AML-193 (cell line): ENCODE results near the gene ANAPC7.
A peak's percentile ranks its signal among the peaks of the same experiment; 100 is the strongest.
"Not testable (repeated sequence)": the region's sequence is repeated elsewhere in the genome, so short reads cannot be mapped to it uniquely, and the experiment has no call there.

Experiments used
- DNase-seq, 2 experiments: peaks; one replicate each; lab custom pipeline; 2025; lab: John Stamatoyannopoulos, UW

ANAPC7 gene

DNA sequence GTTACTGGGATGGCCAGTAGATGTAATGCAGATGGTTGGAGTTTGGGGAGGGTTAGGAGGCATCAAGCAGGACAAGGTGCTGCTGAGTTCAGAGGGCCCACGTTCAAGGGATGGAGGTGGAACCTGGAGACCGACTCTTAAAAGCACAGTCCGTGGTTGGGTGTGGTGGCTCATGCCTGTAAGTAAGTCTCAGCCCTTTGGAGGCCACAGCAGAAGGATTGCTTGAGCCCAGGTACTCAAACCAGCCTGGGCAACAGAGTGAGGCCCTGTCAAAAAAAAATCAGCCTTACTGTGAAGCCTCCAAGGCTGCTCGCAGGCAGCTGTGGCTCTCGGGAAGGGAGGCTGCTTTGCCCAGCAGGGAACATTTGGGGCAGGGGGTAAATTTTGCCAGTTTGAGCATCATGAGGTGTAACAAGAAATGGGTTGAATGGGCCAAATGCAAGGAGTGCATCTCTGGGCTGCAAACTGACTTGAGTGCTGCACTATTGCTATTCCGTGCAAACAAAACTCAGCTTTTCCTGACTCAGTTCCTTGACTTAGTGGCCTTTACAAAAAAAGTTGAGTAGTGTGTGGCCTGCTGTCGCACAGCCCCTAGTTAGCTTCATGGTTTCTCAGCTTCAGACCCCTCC lies 55.0 kb downstream of the ANAPC7 start:
- DNase-seq: no peak

DNA sequence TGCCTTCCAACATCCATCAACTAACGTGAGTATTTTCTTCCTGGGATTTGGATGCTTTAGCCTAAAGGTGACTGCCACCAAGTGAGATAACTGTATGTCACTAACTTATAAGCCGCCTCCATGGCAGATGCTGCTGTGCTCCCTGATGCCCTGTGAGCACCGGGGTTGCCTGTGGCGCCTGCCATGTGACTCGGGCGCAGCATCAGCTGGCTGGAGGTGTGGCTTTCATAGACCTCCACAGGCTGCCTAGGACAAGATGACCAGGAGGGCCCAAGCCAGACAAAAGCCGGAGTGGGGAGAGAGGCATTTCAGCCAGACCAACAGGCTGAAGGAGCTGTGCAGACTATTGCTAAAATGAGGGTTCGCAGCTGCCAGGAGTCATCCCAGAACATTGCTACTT lies 55.7 kb downstream of the ANAPC7 start:
- no peak for DNase-seq

DNA sequence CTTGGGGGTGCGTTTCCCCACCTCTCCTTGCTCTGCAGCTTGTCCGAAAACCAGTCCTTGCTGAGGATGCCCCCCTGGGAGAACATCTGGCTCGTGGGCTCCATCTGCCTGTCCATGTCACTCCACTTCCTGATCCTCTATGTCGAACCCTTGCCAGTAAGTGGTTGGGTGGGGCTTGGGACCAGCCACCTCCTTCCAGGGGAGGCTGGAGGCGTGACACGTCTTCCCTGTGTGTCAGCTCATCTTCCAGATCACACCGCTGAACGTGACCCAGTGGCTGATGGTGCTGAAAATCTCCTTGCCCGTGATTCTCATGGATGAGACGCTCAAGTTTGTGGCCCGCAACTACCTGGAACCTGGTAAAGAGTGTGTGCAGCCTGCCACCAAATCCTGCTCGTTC lies 57.5 kb downstream of the ANAPC7 start:
- no peak for DNase-seq

GRCh38 chr12:110345176-110345661 lies 58.3 kb downstream of the ANAPC7 start:
- no peak for DNase-seq

DNA sequence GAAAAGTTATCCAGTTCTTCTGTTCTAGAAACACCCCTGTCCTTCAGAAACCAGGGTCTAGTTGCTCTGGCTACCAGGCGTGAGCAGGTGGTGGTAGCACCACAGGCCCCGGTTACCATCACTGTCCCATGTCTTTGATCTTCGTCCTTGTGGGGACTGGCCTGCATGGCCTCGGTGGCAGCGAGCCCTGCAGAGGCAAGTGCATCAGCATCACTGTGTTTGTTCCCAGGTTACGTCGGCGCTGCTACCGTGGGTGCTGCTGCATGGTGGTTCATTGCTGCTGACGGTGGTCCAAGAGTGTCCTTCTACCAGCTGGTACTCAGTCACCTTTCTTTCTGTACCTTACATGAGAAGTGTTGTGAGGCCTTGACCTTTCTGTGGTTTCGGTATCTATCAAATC lies 58.9 kb downstream of the ANAPC7 start:
- DNase-seq: no peak

DNA sequence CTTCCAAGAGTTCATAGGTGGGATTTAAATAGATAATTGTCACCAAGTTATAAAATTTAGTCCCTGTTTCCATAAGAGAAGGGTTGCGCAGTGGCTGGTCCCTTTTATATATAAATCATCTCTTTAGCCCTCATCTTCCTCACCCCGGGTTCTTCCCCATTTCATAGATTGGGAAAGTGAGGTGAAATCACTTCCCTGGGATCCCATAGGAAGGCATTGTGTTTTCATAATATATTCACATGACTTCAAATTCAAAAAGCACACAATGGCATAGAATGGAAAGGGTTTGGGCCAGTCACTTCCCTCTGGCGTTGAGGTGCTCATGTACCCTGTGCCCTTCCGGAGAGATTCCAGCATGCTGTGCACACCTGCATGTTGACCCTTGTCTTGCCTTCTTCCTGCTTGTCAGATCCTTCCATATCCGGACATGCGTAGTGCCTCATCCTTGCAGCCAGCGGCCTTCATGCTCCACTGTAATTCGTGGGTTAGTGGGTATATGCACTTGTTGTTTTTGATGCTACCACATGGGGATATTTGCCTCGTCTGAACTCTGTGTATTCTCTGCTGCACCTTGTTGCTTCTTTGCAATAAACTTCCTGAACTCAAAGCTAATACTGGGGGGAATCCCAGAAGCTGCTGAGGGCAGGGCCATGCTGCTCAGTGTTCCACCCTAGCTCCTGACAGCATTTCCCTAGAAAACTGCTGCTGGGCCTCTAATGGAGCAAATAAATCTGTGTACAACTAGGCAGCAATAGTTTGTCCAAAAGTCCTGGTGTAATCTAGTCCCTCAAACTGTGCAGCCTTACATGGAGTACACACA lies 59.6 kb downstream of the ANAPC7 start:
- DNase-seq: no peak

DNA sequence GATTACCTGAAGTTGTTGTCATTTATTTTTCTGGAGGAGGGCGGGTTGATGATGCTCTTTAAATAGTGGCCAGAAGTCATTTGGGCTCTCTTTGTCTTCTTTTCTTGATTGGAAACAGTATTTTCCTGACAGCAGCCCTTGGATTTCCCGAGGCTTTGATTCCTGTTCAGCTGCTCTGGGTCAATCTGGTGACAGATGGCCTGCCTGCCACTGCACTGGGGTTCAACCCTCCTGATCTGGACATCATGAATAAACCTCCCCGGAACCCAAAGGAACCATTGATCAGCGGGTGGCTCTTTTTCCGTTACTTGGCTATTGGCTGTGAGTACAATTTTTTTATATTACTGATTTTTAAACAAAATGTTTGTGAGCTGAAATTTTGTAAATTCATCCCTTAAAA lies 60.4 kb downstream of the ANAPC7 start:
- DNase-seq: no peak

GRCh38 chr12:110342157-110342556 lies 61.4 kb downstream of the ANAPC7 start:
- no peak for DNase-seq

- DNase-seq: no peak
These were observed 62.8 kb downstream of the ANAPC7 start for GRCh38 chr12:110340706-110341105.

GRCh38 chr12:110340261-110340660 lies 63.2 kb downstream of the ANAPC7 start:
- DNase-seq: not testable (repeated sequence)

DNA sequence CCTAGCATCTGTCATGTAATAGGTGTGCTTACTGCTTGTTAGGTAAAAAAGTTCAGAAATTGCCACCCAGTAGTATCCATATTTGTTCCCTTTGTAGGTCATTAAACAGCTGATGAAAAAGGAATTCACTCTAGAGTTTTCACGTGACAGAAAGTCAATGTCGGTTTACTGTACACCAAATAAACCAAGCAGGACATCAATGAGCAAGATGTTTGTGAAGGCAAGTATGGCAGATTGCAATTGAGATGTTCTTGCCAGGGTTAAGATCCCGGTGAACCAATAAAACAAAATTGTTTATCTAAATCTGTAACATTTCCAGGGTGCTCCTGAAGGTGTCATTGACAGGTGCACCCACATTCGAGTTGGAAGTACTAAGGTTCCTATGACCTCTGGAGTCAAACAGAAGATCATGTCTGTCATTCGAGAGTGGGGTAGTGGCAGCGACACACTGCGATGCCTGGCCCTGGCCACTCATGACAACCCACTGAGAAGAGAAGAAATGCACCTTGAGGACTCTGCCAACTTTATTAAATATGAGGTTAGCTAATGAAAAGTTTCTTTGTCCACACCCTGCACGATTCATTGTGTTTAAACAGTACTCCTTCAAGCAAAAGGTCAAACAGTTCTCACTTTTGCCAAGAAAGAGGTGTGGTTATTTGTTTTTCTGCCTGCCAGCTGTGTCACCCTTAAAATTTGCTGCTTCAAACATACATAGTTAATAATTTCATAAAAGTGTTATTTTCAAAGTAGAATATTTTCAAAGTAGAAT lies 64.1 kb downstream of the ANAPC7 start:
- DNase-seq: no peak

GRCh38 chr12:110338754-110339153 lies 64.8 kb downstream of the ANAPC7 start:
- DNase-seq: peak in 1 of 2 experiments; percentile 5

GRCh38 chr12:110337912-110338710 lies 65.4 kb downstream of the ANAPC7 start:
- DNase-seq: no peak

- no peak for DNase-seq
These were observed 67.9 kb downstream of the ANAPC7 start for GRCh38 chr12:110335481-110336045.

- DNase-seq: no peak
These were observed 70.3 kb downstream of the ANAPC7 start for GRCh38 chr12:110333201-110333600.

DNA sequence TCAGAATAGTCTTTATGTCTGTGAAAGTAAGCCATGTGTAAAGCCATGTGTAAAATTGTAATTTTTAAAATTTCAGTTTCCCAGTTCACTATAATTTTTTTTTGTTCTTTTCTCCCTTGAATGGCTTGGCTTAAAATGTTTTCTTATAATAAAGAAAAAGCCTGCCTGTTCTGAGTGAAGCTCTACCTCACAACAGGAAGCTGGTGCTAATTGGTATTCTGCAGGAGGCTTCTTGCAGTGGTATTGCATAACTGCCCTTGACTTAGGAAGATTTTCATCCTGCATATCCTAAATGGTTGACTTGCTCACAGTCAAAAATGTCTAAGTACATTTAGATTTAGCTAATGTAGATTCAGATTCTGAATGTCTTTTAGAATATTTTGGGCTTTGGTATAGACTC lies 73.0 kb downstream of the ANAPC7 start:
- peak; percentile 43 to 64 for DNase-seq

DNA sequence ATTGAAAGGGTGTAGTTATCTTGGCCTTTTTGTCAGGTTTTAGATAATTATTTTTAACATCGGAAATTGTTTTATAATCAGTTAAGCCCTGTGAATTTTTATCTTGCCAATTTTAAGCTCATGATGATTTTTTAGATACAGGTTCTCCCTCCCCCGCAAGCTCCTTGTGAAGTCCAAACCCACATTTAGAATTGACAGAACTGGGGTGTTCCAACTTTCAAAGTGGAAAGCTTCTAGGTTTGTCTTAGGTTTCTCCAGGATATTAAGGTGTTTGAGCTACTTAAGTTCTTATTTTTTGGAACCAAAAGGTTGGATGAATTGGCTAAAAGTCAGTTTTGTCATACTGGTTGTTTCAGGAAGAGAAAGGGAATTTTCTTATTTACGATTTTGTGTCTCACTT lies 73.4 kb downstream of the ANAPC7 start:
- no peak for DNase-seq

DNA sequence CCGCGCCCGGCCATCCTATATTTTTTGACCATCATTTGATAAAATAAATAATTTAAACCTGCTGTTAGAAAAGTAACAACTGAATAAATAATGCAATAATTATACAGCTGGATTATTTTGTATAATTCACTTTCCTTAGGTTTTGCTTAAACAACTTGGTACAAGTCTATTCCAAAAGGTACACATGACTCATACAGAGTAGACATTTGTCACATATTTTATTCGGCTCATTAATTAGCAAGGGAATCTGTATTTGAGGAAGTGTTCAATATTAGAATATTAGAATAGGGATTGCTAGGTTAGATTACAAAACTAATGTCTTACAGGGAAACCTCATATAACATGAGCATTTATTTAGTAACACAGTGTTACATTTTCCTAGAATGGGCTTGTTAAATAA lies 73.8 kb downstream of the ANAPC7 start:
- DNase-seq: no peak
